GM12878 (cell line): ENCODE data around the gene GIGYF2. TPM values are rescaled to one million over a fixed set of nuclear protein-coding genes. Genes with fewer than 3 reads are reported as not detected.

Experiments used
- ATAC-seq: fragments of 200-7000 bp; cut with Tn5 transposase; 3 replicates; pipeline ENCODE4 v1.9.1; 2020; ENCODE audit warnings: mild to moderate bottlenecking, moderate library complexity
- BruUV-seq: library from RNA; stranded (reverse); fragments of 400-500 nt; replicated peaks from 2 replicates; lab custom pipeline; 2021; lab: Mats Ljungman, UMichigan
- CTCF ChIA-PET: fragments of 300-600 bp; sonication (Branson Sonifier 250); formaldehyde crosslinking; extraction: SDS; loops from one replicate; lab custom pipeline; 2021; ENCODE audit warnings: inconsistent platforms; lab: Yijun Ruan, JAX
- POLR2A ChIA-PET: fragments of 350-600 bp; formaldehyde crosslinking; extraction: SDS; loops from one replicate; lab custom pipeline; 2021; ENCODE audit warnings: inconsistent platforms; lab: Charles Lee
- RAD21 ChIA-PET: fragments of 300-600 bp; sonication (Branson Sonifier 250); formaldehyde crosslinking; loops from one replicate; lab custom pipeline; 2023; ENCODE audit warnings: antibody characterized with exemption; ENCODE audit not compliant: unreplicated experiment; lab: Charles Lee
- SMC1A ChIA-PET: fragments of 300-600 bp; sonication (Branson Sonifier 250); formaldehyde crosslinking; loops from one replicate; lab custom pipeline; 2023; ENCODE audit not compliant: unreplicated experiment, uncharacterized antibody; lab: Charles Lee
- DNase-seq: peaks from one replicate; pipeline ENCODE4 v3.0.0-alpha.2; 2011; ENCODE audit warnings: low read depth, low spot score
- FAIRE-seq: peaks from 3 replicates; lab custom pipeline; 2011; peaks lifted over from hg19 to GRCh38; lab: Jason Lieb, UNC
- H2AFZ ChIP-seq: 2 replicates; pipeline ENCODE4 v1.6.0; 2011; ENCODE audit warnings: low read depth, low read length, control low read depth; ENCODE audit not compliant: control insufficient read depth
- H3K27ac ChIP-seq: 2 replicates; pipeline ENCODE4 v1.5.1; 2011; ENCODE audit warnings: control low read depth; ENCODE audit not compliant: control insufficient read depth, insufficient read depth
- H3K27me3 ChIP-seq, 2 experiments: replicated peaks in 1 of 2; 2 replicates each; pipeline versions ENCODE4 v1.6.0 to v1.6.1; 2011; ENCODE audit warnings: low read length in 1 of 2; ENCODE audit not compliant: control insufficient read depth in 2 of 2, insufficient read depth in 2 of 2
- H3K36me3 ChIP-seq, 2 experiments: 2 replicates each; pipeline ENCODE4 v1.5.1; 2011; ENCODE audit warnings: low read length in 1 of 2; ENCODE audit not compliant: control insufficient read depth in 2 of 2, insufficient read depth in 2 of 2
- H3K4me1 ChIP-seq: 2 replicates; pipeline ENCODE4 v1.6.1; 2011; ENCODE audit warnings: mild to moderate bottlenecking, low read length, moderate library complexity, mixed read lengths; ENCODE audit not compliant: control insufficient read depth, insufficient read depth
- H3K4me2 ChIP-seq: 2 replicates; pipeline ENCODE4 v1.6.0; 2011; ENCODE audit warnings: control low read depth; ENCODE audit not compliant: control insufficient read depth, insufficient read depth
- H3K4me3 ChIP-seq: fragments of 200-600 bp; sonication (generic); 2 replicates; pipeline ENCODE4 v1.5.1; 2016
- H3K79me2 ChIP-seq: 2 replicates; pipeline ENCODE4 v1.6.0; 2011; ENCODE audit warnings: low read length; ENCODE audit not compliant: control insufficient read depth, insufficient read depth
- H3K9ac ChIP-seq: 2 replicates; pipeline ENCODE4 v1.8.0; 2011; ENCODE audit warnings: low read length, control low read depth, mixed read lengths; ENCODE audit not compliant: control insufficient read depth, insufficient read depth
- H3K9me3 ChIP-seq: replicated peaks from 3 replicates; pipeline ENCODE4 v1.5.1; 2011; ENCODE audit warnings: mild to moderate bottlenecking, low read length; ENCODE audit not compliant: control insufficient read depth, insufficient read depth
- H4K20me1 ChIP-seq: 2 replicates; pipeline ENCODE4 v1.6.0; 2011; ENCODE audit not compliant: control insufficient read depth, insufficient read depth
- BACH1 ChIP-seq: fragments of 450-650 bp; IDR thresholded peaks from 2 replicates; pipeline ENCODE4 v1.6.1; 2017; ENCODE audit warnings: mild to moderate bottlenecking, borderline replicate concordance
- DPF2 ChIP-seq: fragments of 450-650 bp; IDR thresholded peaks from 2 replicates; pipeline ENCODE4 v1.6.1; 2017; ENCODE audit warnings: mild to moderate bottlenecking
- ESRRA ChIP-seq: IDR thresholded peaks from 2 replicates; pipeline ENCODE4 v1.6.1; 2012; ENCODE audit warnings: mild to moderate bottlenecking, low read length, improper control_type of control experiment
- NFYA ChIP-seq: IDR thresholded peaks from 2 replicates; pipeline ENCODE4 v1.6.1; 2011; ENCODE audit warnings: low read depth, mild to moderate bottlenecking, low read length, improper control_type of control experiment, borderline replicate concordance
- WGBS: methylation state at CpG from one replicate; pipeline ENCODE4 v1.1.6; 2016; ENCODE audit warnings: low lambda C conversion rate; ENCODE audit not compliant: insufficient replicate concordance, insufficient coverage; ENCODE audit errors: missing lambda C conversion rate; 5-methylcytosine and 5-hydroxymethylcytosine counted together
- in situ Hi-C: fragments of 300-500 bp; cut with MboI; formaldehyde crosslinking; loops from 9 replicates; pipeline ENCODE4 v1.14.3; 2018; ENCODE audit warnings: mixed read lengths
- intact Hi-C: fragments of 100-400 bp; cut with micrococcal nuclease; formaldehyde crosslinking; loops from one replicate; pipeline ENCODE4 v1.14.2; 2022; ENCODE audit not compliant: unreplicated experiment
- polyA plus RNA-seq, 11 experiments: library from polyadenylated mRNA; depleted of rRNA in 4 of 11; unstranded in 6 of 11; stranded (reverse) in 5 of 11; fragments of >200 nt; fragmentation: Nextera tagmentation in 4 of 11; fragmentation: Illumina TruSeq in 1 of 11; extraction: Ambion mirVana in 4 of 11; extraction: Trizol in 1 of 11; gene quantifications; 1 replicate in 1 of 11; 2 replicates in 10 of 11; pipeline versions ENCODE4 v1.2.1 to v1.2.3, GENCODE V29; 2011 to 2016; ENCODE audit warnings: inconsistent platforms in 2 of 11, missing spikeins in 2 of 11, low read depth in 1 of 11
- total RNA-seq, 4 experiments: library from RNA; depleted of rRNA in 3 of 4; stranded (reverse); fragments of >200 nt in 3 of 4; fragmentation: Illumina TruSeq in 1 of 4; extraction: Trizol in 1 of 4; gene quantifications; 2 replicates each; pipeline versions ENCODE4 v1.2.1 to v1.2.3, GENCODE V29; 2013 to 2021
- TF ChIP-seq, protein P1 (sequence below): fragments of 150-350 bp; IDR thresholded peaks from 2 replicates; pipeline ENCODE4 v1.6.1; 2014; ENCODE audit warnings: mild to moderate bottlenecking, low read depth, low read length
- TF ChIP-seq, protein P2 (sequence below): fragments of 450-650 bp; IDR thresholded peaks from 2 replicates; pipeline ENCODE4 v1.6.1; 2014; ENCODE audit warnings: mild to moderate bottlenecking
- TF ChIP-seq, protein P3 (sequence below): fragments of 450-650 bp; IDR thresholded peaks from 2 replicates; pipeline ENCODE4 v1.6.1; 2017; ENCODE audit warnings: mild to moderate bottlenecking

GIGYF2 gene
- total and polyA plus RNA-seq, 10 of the 15 experiments (the other 5 are each of a cell fraction or from before 2014, with no cell fraction given), result 12.2 to 47.2 (median 39.0) TPM

DNA sequence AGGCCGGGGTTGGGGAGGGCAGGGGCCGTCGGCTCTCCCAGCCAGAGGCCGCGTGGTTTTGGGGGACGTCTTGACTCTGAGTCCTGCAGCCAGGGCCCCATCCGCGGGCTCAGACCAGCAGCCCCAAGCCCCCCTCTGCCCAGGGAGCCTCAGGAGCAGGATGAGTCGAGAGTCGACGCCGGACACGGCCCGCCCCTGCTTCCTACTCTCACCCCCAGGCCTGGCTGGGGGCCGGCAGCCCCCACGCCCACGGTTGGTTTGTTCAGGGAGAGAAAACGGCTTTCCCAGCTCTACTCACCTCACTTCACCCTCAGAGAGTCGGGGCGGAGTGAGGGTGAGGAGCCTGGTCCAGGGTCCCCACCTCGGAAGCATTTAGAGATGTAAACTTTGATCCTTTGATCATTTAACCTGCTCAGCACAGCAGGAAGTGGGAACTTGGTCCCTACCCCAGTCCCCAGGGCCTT is 179.9 kb downstream of the GIGYF2 start:
- Histone ChIP-seq H3K27me3 (no peaks in the 10 kb centered on the region; a peak in 1 of 4 replicates), H3K4me2 (peak overlapping the region; percentile 60), H4K20me1 (no peaks in the 10 kb centered on the region), H3K79me2 (no peaks in the 10 kb centered on the region), H3K36me3 (no peaks in the 10 kb centered on the region; a peak in 1 of 4 replicates), H3K9me3 (no peaks in the 10 kb centered on the region), H3K4me3 (peak overlapping the region; percentile 36; the same call in 1 of the 2 replicates), H3K27ac (no peak overlapping the region), H3K4me1 (no peaks in the 10 kb centered on the region), H3K9ac (no peak overlapping the region), H2AFZ (no peak overlapping the region; the same call in 1 of the 2 replicates)
- BruUV-seq, result no TSS peak
- no peak for FAIRE-seq
- RAD21 ChIA-PET, result no interaction called here
- no peak for DNase-seq
- CTCF ChIA-PET, result interaction anchor here (0.9 to 2.0 kb wide), 2 partner anchors 152 to 177 kb away, joined by 4 read pairs; no protein-coding TSS in a partner anchor
- in situ Hi-C loops (no loop called here), intact Hi-C loops (no loop called here)
- POLR2A ChIA-PET, result no interaction called here
- no peak for ATAC-seq
- TF ChIP-seq, protein P1, sequence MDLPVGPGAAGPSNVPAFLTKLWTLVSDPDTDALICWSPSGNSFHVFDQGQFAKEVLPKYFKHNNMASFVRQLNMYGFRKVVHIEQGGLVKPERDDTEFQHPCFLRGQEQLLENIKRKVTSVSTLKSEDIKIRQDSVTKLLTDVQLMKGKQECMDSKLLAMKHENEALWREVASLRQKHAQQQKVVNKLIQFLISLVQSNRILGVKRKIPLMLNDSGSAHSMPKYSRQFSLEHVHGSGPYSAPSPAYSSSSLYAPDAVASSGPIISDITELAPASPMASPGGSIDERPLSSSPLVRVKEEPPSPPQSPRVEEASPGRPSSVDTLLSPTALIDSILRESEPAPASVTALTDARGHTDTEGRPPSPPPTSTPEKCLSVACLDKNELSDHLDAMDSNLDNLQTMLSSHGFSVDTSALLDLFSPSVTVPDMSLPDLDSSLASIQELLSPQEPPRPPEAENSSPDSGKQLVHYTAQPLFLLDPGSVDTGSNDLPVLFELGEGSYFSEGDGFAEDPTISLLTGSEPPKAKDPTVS, result no peak
- TF ChIP-seq BACH1 (no peak), DPF2 (no peak)
- SMC1A ChIA-PET, result no interaction called here
- WGBS, result 25% methylated on average over 21 of the region's 21 CpGs

DNA sequence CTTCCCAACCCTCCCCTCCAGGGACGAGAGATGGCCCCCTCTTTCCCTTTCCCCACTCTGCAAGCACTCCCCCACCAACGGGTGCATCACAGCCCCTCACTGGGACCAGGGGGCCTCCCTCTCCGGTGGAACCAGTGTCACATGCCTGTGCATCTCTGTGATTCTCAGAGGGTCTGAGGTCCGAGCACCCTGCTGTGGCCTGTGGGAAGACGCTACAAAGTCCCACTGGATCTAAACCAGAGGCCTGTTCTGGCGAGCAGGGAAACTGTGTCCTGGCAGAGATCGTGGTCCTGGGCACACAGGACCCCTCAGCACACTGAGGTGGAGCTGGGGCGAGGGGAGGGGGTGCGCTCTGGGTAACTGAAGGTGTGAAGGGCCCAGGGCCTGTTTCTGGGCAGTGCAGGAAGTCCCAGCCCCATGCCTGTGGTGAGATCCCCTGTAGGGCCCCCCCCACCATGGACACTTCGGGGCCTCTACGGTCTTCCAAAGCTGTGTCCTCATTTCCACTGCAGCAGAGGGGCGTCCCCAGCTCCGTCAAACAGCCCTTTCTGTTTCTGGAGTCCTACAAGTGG is 180.9 kb downstream of the GIGYF2 start:
- Histone ChIP-seq H2AFZ (no peak overlapping the region), H3K4me3 (no peak overlapping the region), H3K79me2 (no peaks in the 10 kb centered on the region), H3K27me3 (no peaks in the 10 kb centered on the region; a peak in 1 of 4 replicates), H3K27ac (no peak overlapping the region), H3K9me3 (no peaks in the 10 kb centered on the region), H3K9ac (no peak overlapping the region), H3K4me1 (no peaks in the 10 kb centered on the region), H3K36me3 (no peaks in the 10 kb centered on the region; a peak in 1 of 4 replicates), H4K20me1 (no peaks in the 10 kb centered on the region), H3K4me2 (no peak overlapping the region)
- intact Hi-C loops, result no loop called here
- no peak for ATAC-seq
- 55% methylated on average over 12 of the region's 13 CpGs for WGBS
- FAIRE-seq, result no peak
- ChIA-PET POLR2A (no interaction called here), RAD21 (no interaction called here), SMC1A (no interaction called here), CTCF (interaction anchor here (2.0 kb wide), 1 partner anchor 151 kb away, joined by 4 read pairs; no protein-coding TSS in a partner anchor)
- no peak for DNase-seq
- no TSS peak for BruUV-seq
- in situ Hi-C loops, result no loop called here
- TF ChIP-seq, protein P2, sequence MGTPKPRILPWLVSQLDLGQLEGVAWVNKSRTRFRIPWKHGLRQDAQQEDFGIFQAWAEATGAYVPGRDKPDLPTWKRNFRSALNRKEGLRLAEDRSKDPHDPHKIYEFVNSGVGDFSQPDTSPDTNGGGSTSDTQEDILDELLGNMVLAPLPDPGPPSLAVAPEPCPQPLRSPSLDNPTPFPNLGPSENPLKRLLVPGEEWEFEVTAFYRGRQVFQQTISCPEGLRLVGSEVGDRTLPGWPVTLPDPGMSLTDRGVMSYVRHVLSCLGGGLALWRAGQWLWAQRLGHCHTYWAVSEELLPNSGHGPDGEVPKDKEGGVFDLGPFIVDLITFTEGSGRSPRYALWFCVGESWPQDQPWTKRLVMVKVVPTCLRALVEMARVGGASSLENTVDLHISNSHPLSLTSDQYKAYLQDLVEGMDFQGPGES, result no peak
- TF ChIP-seq, protein P3, sequence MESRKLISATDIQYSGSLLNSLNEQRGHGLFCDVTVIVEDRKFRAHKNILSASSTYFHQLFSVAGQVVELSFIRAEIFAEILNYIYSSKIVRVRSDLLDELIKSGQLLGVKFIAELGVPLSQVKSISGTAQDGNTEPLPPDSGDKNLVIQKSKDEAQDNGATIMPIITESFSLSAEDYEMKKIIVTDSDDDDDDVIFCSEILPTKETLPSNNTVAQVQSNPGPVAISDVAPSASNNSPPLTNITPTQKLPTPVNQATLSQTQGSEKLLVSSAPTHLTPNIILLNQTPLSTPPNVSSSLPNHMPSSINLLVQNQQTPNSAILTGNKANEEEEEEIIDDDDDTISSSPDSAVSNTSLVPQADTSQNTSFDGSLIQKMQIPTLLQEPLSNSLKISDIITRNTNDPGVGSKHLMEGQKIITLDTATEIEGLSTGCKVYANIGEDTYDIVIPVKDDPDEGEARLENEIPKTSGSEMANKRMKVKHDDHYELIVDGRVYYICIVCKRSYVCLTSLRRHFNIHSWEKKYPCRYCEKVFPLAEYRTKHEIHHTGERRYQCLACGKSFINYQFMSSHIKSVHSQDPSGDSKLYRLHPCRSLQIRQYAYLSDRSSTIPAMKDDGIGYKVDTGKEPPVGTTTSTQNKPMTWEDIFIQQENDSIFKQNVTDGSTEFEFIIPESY, result no peak
- TF ChIP-seq NFYA (no peak), ESRRA (no peak)
